Stimulated activated CD4-positive, alpha-beta T cell treated with anti-CD3 and anti-CD28 coated beads, Interleukin-2, amount 100 ng/mL, for 24 hours (primary cell): ENCODE data around the gene SMARCA4.
"Not testable (repeated sequence)": the region's sequence is repeated elsewhere in the genome, so short reads cannot be mapped to it uniquely, and the experiment has no call there.

ENCODE experiments used
- DNase-seq, 2 donors: peaks; one replicate each; pipeline ENCODE4 v3.0.0-alpha.2; 2020

Gene SMARCA4

GRCh38 chr19:10929402-10929794 lies 31.4 kb upstream of the SMARCA4 start:
- no peak for DNase-seq

- DNase-seq: no peak
Measured at GRCh38 chr19:10935371-10936059, 25.3 kb upstream of the SMARCA4 start.

DNA sequence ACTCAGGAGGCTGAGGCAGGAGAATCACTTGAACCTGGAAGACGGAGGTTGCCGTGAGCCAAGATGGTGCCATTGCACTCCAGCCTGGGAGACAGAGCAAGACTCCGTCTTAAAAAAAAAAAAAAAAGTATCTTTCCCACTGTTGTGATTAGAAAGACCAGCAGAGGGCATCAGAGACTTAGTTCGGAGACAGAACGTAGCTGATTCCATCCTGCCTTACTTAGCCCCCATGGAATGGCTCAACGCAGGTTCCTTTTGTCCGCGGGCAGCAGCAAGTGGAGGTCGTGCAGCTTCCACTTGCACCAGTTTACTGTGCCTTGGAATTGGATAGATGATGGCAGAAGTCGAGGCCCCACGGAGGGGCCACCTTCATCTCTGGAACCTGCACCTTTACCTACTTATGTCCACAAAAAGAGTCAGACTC lies 24.2 kb upstream of the SMARCA4 start:
- peak; percentile 18 to 39 for DNase-seq

DNA sequence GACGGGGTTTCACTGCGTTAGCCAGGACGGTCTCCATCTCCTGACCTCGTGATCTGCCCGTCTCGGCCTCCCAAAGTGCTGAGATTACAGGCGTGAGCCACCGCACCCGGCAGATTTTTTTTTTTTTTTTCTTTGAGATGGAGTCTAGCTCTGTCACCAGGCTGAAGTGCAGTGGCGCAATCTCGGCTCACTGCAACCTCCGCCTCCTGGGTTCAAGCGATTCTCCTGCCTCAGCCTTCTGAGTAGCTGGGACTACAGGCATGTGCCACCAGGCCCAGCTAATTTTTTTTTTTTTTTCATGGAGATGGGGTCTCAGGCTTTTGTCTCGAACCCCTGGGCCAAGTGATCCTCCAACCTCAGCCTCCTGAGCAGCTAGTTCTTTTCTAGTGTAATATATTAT lies 19.2 kb upstream of the SMARCA4 start:
- not testable (repeated sequence) for DNase-seq

DNA sequence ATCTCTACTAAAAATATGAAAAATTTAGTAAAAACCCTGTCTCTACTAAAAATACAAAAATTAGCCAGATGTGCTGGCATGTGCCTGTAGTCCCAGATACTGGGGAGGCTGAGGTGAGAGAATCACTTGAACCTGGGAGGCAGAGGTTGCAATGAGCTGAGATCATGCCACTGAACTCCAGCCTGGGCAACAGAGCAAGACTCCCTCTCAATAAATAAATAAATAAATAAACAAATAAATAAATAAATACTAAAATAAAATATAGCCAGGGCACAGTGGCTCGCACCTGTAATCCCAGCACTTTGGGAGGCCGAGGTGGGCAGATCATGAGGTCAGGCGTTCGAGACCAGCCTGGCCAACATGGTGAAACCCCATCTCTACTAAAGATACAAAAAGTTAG lies 17.4 kb upstream of the SMARCA4 start:
- DNase-seq: not testable (repeated sequence)

- no peak for DNase-seq
Measured at GRCh38 chr19:10945264-10945663, 15.6 kb upstream of the SMARCA4 start.

DNA sequence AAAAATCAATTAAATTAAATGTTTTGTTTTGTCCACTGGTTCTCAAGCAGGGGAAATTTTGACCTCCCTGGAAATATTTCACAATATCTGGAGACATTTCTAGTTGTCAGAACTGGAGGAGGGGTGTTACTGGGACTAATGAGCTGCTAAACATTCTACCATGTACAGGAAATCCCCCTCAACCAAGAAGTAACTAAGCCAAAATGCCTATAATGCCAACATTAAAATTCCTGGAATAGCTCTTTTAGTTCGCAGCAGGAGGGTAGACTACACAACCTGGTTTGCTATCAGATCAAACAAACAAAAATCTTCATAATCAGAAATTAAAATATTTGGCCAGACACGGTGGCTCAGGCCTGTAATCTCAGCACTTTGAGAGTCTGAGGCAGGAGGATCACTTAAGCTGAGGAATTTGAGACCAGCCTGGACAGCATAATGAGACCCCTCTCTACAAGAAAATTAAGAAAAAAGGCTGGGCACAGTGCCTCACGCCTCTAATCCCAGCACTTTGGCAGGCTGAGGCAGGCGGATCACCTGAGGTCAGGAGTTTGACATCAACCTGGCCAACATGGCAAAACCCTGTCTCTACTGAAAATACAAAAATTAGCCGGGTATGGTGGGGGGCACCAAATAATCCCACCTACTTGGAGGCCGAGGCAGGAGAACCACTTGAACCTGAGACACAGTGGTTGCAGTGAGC lies 13.7 kb upstream of the SMARCA4 start:
- DNase-seq: no peak

GRCh38 chr19:10952809-10953208 lies 8.0 kb upstream of the SMARCA4 start:
- no peak for DNase-seq

- not testable (repeated sequence) for DNase-seq
Measured at GRCh38 chr19:10959277-10959968, 1.4 kb upstream of the SMARCA4 start.

DNA sequence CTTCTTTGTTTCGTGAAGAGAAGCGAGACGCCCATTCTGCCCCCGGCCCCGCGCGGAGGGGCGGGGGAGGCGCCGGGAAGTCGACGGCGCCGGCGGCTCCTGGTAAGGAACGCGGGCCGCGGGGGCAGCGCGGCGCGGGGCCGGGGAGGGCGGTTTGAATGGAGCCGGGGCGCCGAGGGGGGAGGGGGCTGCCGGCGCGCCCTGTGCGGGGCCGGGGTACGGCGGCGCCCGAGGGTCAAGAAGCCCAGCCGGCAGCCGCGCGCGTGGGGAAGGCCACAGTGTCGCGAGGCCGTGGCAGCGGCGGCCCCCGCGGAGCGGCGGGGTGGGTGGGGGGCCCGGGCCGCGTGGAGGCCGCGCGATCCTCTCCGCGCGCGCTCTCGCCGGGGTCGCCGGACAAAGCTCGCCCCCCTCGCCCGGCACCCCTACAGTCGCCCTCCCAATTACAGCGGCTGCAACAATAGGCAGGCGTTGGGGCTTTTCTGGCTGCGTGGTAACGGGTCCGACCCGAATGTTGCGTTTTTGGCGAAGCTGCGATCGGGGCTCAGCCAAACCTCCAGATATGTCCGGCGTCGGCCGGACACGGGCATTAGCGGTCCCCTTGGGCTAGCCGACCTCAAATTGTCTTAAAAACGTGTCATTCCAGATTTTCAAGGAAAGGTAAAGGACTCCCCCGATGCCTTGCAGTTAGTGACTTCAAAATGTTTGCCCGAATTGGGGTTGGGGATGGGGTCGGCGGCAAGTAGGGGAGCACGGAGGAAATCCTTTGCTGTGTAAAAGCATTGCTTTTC lies 437 bp downstream of the SMARCA4 start:
- peak in 1 of 2 donors; percentile 41 for DNase-seq

- no peak for DNase-seq
Measured at GRCh38 chr19:10962863-10963262, 2.0 kb downstream of the SMARCA4 start.

DNA sequence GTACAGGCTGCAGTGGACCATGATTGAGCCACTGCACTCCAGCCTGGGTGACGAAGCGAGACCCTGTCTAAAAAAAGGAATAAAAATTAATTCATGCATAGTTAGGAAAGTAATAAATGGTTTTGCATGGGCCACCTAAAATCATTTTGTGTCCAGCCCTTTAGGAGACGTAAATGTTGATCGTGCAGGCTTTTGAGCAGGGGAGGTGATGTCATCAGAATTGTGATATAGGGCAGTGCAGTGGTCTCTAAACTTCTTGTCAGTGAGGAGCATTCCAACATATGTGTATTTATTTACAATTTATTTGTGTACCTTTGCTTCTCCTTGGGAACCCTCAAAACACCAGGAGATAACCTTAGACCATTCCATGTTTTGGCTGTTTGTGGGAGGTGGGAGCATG lies 3.0 kb downstream of the SMARCA4 start:
- no peak for DNase-seq

GRCh38 chr19:10964903-10965302 lies 4.1 kb downstream of the SMARCA4 start:
- no peak for DNase-seq

GRCh38 chr19:10965398-10965797 lies 4.6 kb downstream of the SMARCA4 start:
- no peak for DNase-seq

GRCh38 chr19:10966809-10967208 lies 6.0 kb downstream of the SMARCA4 start:
- no peak for DNase-seq

GRCh38 chr19:10968527-10969135 lies 7.8 kb downstream of the SMARCA4 start:
- DNase-seq: no peak

- DNase-seq: no peak
Measured at GRCh38 chr19:10971107-10971726, 10.4 kb downstream of the SMARCA4 start.

- no peak for DNase-seq
Measured at GRCh38 chr19:10975374-10976130, 14.7 kb downstream of the SMARCA4 start.

- no peak for DNase-seq
Measured at GRCh38 chr19:10976131-10976892, 15.5 kb downstream of the SMARCA4 start.

- DNase-seq: no peak
Measured at GRCh38 chr19:10977742-10978092, 16.9 kb downstream of the SMARCA4 start.

DNA sequence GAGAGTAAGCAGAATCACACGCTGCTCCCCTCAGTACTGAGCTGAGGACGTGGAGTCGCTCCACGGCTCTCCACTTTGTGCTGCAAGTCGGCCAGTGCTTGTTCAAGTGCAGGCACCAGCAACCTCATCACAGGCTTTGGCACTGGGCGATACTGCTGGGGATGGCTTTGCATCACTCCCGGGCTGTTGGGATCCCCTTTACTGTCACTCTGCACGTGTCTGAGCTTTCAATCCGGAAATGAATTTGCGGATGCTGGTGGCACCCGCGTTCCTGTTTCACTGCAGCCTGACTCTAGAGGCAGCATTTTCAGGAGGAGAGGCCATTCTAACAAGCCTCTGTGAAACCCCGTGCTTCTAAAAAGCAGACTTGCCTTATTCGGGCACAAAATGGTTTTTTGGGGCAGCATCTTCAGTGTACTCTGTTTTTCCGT lies 19.1 kb downstream of the SMARCA4 start:
- peak in 1 of 2 donors; percentile 19 for DNase-seq
